Endothelial cell of umbilical vein (primary cell): Measurements from ENCODE around the gene UFD1. TPM values are rescaled to one million over a fixed set of nuclear protein-coding genes. Genes with fewer than 3 reads are reported as not detected.

ENCODE experiments used
- BruUV-seq: library from RNA; stranded (reverse); fragments of 400-500 nt; replicated peaks from 2 replicates; lab custom pipeline; 2021; lab: Mats Ljungman, UMichigan
- CTCF ChIA-PET: fragments of 300-600, 350-600 bp; sonication (Branson Sonifier 250); formaldehyde crosslinking; loops from one replicate; lab custom pipeline; 2021; ENCODE audit warnings: antibody characterized with exemption, inconsistent platforms; lab: Charles Lee
- POLR2A ChIA-PET: fragments of 300-600, 350-600 bp; sonication (Branson Sonifier 250); formaldehyde crosslinking; loops from one replicate; lab custom pipeline; 2021; ENCODE audit warnings: antibody characterized with exemption, inconsistent platforms; lab: Charles Lee
- DNase-seq: peaks from one replicate; pipeline ENCODE4 v3.0.0-alpha.2; 2011; ENCODE audit warnings: low read depth, low spot score
- FAIRE-seq: peaks from 2 replicates; lab custom pipeline; 2011; peaks lifted over from hg19 to GRCh38; lab: Jason Lieb, UNC
- H2AFZ ChIP-seq: 2 replicates; pipeline ENCODE4 v1.6.0; 2012; ENCODE audit warnings: low read depth, low read length, control low read depth, inconsistent platforms
- H3K27ac ChIP-seq: 2 replicates; pipeline ENCODE4 v1.5.1; 2011; ENCODE audit warnings: low read depth, mild to moderate bottlenecking, control low read depth, low read length, moderate library complexity; ENCODE audit not compliant: insufficient read depth
- H3K27me3 ChIP-seq, 2 experiments: 2 replicates each; pipeline versions ENCODE4 v1.6.0 to v1.6.1; 2011; ENCODE audit warnings: low read length in 2 of 2, mixed read lengths in 1 of 2; ENCODE audit not compliant: control insufficient read depth in 2 of 2, insufficient read depth in 2 of 2
- H3K36me3 ChIP-seq, 2 experiments: 2 replicates in 1 of 2; 3 replicates in 1 of 2; pipeline ENCODE4 v1.5.1; 2011; ENCODE audit warnings: low read length in 2 of 2, mild to moderate bottlenecking in 1 of 2, moderate library complexity in 1 of 2; ENCODE audit not compliant: control insufficient read depth in 2 of 2, insufficient read depth in 2 of 2; ENCODE audit errors: extremely low read depth in 1 of 2
- H3K4me1 ChIP-seq: 3 replicates; pipeline ENCODE4 v1.5.1; 2011; ENCODE audit warnings: mild to moderate bottlenecking, low read length; ENCODE audit not compliant: control insufficient read depth, insufficient read depth; ENCODE audit errors: extremely low read depth
- H3K4me2 ChIP-seq: 2 replicates; pipeline ENCODE4 v1.6.1; 2011; ENCODE audit warnings: low read length, control low read depth, mixed read lengths; ENCODE audit not compliant: insufficient read depth
- H3K4me3 ChIP-seq, 3 experiments: fragments of 200-600 bp in 1 of 3; sonication (generic), shearing (Covaris generic) in 1 of 3; replicated peaks in 1 of 3; 2 replicates each; pipeline ENCODE4 v1.5.1; 2011 to 2016; ENCODE audit warnings: control low read depth in 3 of 3, low read length in 3 of 3, mild to moderate bottlenecking in 2 of 3, inconsistent platforms in 1 of 3, low read depth in 1 of 3, moderate library complexity in 1 of 3; ENCODE audit not compliant: insufficient read depth in 1 of 3
- H3K79me2 ChIP-seq: 2 replicates; pipeline ENCODE4 v1.6.0; 2012; ENCODE audit warnings: low read length, inconsistent platforms; ENCODE audit not compliant: control insufficient read depth, insufficient read depth
- H3K9ac ChIP-seq: replicated peaks from 2 replicates; pipeline ENCODE3; 2011; ENCODE audit warnings: low read length, control low read depth; ENCODE audit not compliant: insufficient read depth; ENCODE audit errors: extremely low read depth
- H3K9me1 ChIP-seq: replicated peaks from 3 replicates; pipeline ENCODE4 v1.6.0; 2011; ENCODE audit warnings: mild to moderate bottlenecking, low read length; ENCODE audit not compliant: control insufficient read depth, insufficient read depth; ENCODE audit errors: extremely low read depth
- H3K9me3 ChIP-seq: replicated peaks from 2 replicates; pipeline ENCODE4 v1.5.1; 2012; ENCODE audit warnings: low read length, inconsistent platforms; ENCODE audit not compliant: control insufficient read depth, insufficient read depth
- H4K20me1 ChIP-seq: replicated peaks from 2 replicates; pipeline ENCODE3; 2011; ENCODE audit warnings: mild to moderate bottlenecking, low read length; ENCODE audit not compliant: control insufficient read depth, insufficient read depth; ENCODE audit errors: extremely low read depth
- EZH2 ChIP-seq: IDR thresholded peaks from 2 replicates; pipeline ENCODE4 v1.6.1; 2012; ENCODE audit warnings: borderline replicate concordance, low read depth, mild to moderate bottlenecking, moderate library complexity, low read length, inconsistent platforms; ENCODE audit not compliant: severe bottlenecking
- FOS ChIP-seq: IDR thresholded peaks from 2 replicates; pipeline ENCODE4 v1.6.1; 2011; ENCODE audit warnings: mild to moderate bottlenecking, low read length, moderate library complexity, borderline replicate concordance; ENCODE audit not compliant: insufficient read depth
- GATA2 ChIP-seq: IDR thresholded peaks from 2 replicates; pipeline ENCODE4 v1.7.0; 2011; ENCODE audit warnings: low read depth, mild to moderate bottlenecking, moderate library complexity, mixed read lengths, low read length; ENCODE audit not compliant: insufficient read length, insufficient read depth
- JUN ChIP-seq: IDR thresholded peaks from 2 replicates; pipeline ENCODE4 v1.6.1; 2011; ENCODE audit warnings: borderline replicate concordance, low read depth; ENCODE audit not compliant: insufficient read length, insufficient read depth
- MYC ChIP-seq: IDR thresholded peaks from one replicate; pipeline ENCODE4 v1.6.1; 2011; ENCODE audit warnings: mild to moderate bottlenecking, low read depth, low read length
- POLR2A ChIP-seq: IDR thresholded peaks from 2 replicates; pipeline ENCODE4 v1.6.1; 2012; ENCODE audit warnings: low read depth, mild to moderate bottlenecking, control low read depth, low read length
- POLR2AphosphoS5 ChIP-seq: IDR thresholded peaks from 2 replicates; pipeline ENCODE4 v1.6.1; 2012; ENCODE audit warnings: low read depth, mild to moderate bottlenecking, control low read depth, low read length, moderate library complexity; ENCODE audit not compliant: insufficient read depth
- dilution Hi-C: fragments of 300-500 bp; cut with MboI; formaldehyde crosslinking; loops from one replicate; pipeline ENCODE4 v1.15.0; 2019; ENCODE audit warnings: low sequenced_read_pairs; ENCODE audit not compliant: extremely low pct_ligation_motif_present
- intact Hi-C: fragments of 100-400 bp; cut with micrococcal nuclease; formaldehyde crosslinking; loops from one replicate; pipeline ENCODE4 v1.10.0; 2022
- polyA plus RNA-seq, 4 experiments: library from polyadenylated mRNA; depleted of rRNA in 3 of 4; stranded (reverse) in 3 of 4; unstranded in 1 of 4; fragments of >200 nt; gene quantifications; 2 replicates each; pipeline versions ENCODE4 v1.2.1 to v1.2.3, GENCODE V29; 2011 to 2012; ENCODE audit warnings: missing spikeins in 1 of 4
- total RNA-seq: library from RNA; stranded (reverse); gene quantifications from 2 replicates; pipeline ENCODE4 v1.2.3, GENCODE V29; 2021
- TF ChIP-seq, protein P1 (sequence below): IDR thresholded peaks from 2 replicates; pipeline ENCODE4 v1.6.1; 2011; ENCODE audit not compliant: insufficient read depth, insufficient read length
- TF ChIP-seq, protein P2 (sequence below), 2 donors: IDR thresholded peaks; 1 replicate in 1 of 2; 2 replicates in 1 of 2; pipeline ENCODE4 v1.5.1; 2011; ENCODE audit warnings: low read length in 2 of 2, mild to moderate bottlenecking in 2 of 2, moderate library complexity in 2 of 2, control low read depth in 1 of 2, inconsistent platforms in 1 of 2, low read depth in 1 of 2; ENCODE audit not compliant: insufficient read depth in 1 of 2; ENCODE audit errors: extremely low read depth in 1 of 2

UFD1 gene
- total and polyA plus RNA-seq, 2 donors (not counting 3 experiments of a cell fraction or from before 2014, with no cell fraction given), result 127 to 228 TPM

DNA sequence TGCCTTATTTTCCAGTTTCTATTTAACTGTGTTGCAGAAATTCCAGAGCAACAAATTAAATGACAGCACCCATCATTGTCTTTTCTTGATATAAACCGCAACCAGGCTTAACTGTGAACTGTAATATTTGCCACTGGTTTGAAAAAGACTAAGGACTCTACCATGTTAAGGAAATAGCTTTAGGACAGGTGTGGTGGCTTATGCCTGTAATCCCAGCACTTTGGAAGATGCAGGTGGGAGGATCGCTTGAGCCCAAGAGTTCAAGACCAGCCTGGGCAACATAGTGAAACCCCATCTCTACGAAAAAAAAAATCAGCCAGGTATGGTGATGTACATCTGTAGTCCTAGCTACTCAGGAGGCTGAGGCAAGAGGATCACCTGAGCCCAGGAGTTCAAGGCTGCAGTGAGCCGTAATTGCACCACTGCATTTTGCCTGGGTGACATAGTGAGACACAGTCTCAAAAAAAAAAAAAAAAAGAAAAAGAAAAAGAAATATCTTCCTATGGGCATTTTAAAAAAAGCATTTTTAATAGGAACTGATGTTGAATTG lies 76.3 kb downstream of the UFD1 start:
- FAIRE-seq, result no peak
- H3K4me1 ChIP-seq, result no peaks in the 10 kb centered on the region
- no peaks in the 10 kb centered on the region for H3K9me1 ChIP-seq
- H3K9me3 ChIP-seq, result no peaks in the 10 kb centered on the region
- POLR2A ChIA-PET, result no interaction called here
- intact Hi-C loops, result no loop called here
- H3K4me2 ChIP-seq, result no peak overlapping the region
- BruUV-seq, result no TSS peak
- DNase-seq, result no peak
- CTCF ChIA-PET, result interaction anchor here (1.4 kb wide), 1 partner anchor 227 kb away, joined by 7 read pairs; no protein-coding TSS in a partner anchor
- dilution Hi-C loops, result no loop called here
- no peaks in the 10 kb centered on the region for H3K79me2 ChIP-seq
- no peaks in the 10 kb centered on the region for H4K20me1 ChIP-seq
- H3K27ac ChIP-seq, result no peak overlapping the region
- peaks cover 5 to 17% of the 10 kb centered on the region in 2 experiments for H3K36me3 ChIP-seq
- no peak overlapping the region for H2AFZ ChIP-seq
- no peak overlapping the region for H3K4me3 ChIP-seq
- H3K9ac ChIP-seq, result no peak overlapping the region
- no peaks in the 10 kb centered on the region for H3K27me3 ChIP-seq
- TF ChIP-seq FOS (no peak), EZH2 (no peak), POLR2A (no peak), GATA2 (no peak), MYC (no peak), POLR2AphosphoS5 (no peak), JUN (no peak)
- TF ChIP-seq, protein P1, sequence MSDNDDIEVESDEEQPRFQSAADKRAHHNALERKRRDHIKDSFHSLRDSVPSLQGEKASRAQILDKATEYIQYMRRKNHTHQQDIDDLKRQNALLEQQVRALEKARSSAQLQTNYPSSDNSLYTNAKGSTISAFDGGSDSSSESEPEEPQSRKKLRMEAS, result no peak
- TF ChIP-seq, protein P2, sequence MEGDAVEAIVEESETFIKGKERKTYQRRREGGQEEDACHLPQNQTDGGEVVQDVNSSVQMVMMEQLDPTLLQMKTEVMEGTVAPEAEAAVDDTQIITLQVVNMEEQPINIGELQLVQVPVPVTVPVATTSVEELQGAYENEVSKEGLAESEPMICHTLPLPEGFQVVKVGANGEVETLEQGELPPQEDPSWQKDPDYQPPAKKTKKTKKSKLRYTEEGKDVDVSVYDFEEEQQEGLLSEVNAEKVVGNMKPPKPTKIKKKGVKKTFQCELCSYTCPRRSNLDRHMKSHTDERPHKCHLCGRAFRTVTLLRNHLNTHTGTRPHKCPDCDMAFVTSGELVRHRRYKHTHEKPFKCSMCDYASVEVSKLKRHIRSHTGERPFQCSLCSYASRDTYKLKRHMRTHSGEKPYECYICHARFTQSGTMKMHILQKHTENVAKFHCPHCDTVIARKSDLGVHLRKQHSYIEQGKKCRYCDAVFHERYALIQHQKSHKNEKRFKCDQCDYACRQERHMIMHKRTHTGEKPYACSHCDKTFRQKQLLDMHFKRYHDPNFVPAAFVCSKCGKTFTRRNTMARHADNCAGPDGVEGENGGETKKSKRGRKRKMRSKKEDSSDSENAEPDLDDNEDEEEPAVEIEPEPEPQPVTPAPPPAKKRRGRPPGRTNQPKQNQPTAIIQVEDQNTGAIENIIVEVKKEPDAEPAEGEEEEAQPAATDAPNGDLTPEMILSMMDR (IDR thresholded peaks at IDR 0.05; ENCODE audit: extremely low read depth in 1 of 2, insufficient read depth in 1 of 2, low read depth in 1 of 2, low read length in 2 of 2), result no peak
